Fibroblast of skin of right quadriceps (primary cell): ENCODE data around the gene TRPM4.
"Not testable (repeated sequence)": the region's sequence is repeated elsewhere in the genome, so short reads cannot be mapped to it uniquely, and the experiment has no call there.

ENCODE experiments used
- DNase-seq: peaks from one replicate; pipeline ENCODE4 v3.0.0-alpha.2; 2013

TRPM4 gene

DNA sequence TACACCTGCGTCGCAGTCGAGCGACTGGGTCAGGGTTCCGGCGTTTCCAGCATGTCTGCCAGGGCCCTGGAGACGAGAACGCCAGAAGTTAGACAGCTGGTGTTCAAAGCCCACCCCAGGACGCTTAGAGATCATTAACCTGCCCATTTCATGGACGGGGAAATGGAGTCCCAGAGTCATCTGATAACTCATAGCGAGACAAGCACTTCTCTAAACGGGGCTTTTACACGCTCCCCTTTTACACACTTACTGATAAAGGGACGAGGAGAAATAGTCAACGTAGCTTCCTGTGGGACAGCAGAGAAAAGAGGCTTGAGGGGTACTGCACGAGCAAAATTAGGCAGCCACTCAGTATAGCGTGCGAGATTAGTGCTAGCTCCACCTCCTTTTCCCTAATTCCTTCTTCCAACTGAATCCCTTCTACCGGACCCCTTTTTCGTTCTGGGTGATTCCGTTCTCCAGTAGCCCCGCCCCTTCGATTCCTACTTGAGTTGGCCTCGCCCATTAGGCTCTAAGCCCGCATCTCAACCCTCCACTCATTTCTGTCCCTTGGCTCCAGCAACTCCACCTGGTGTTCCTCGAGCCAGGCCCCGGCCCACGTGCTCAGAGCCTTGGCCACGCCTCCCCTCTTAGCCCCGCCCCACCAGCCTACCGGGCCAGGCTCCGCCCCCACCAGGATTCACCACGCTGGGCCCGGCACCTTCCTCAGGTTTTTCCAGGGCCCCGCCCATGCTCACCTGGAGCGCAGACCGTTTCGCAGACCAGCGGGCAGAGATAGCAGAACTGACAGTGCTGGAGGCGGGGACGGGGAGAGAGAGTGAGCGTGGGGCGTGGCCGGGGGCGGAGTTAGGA lies 6.1 kb upstream of the TRPM4 start:
- DNase-seq, result peak; percentile 34

GRCh38 chr19:49152119-49152550 lies 5.5 kb upstream of the TRPM4 start:
- DNase-seq, result no peak

GRCh38 chr19:49153167-49153809 lies 4.3 kb upstream of the TRPM4 start:
- no peak for DNase-seq

- no peak for DNase-seq
Observed at GRCh38 chr19:49154279-49154678, 3.3 kb upstream of the TRPM4 start.

DNA sequence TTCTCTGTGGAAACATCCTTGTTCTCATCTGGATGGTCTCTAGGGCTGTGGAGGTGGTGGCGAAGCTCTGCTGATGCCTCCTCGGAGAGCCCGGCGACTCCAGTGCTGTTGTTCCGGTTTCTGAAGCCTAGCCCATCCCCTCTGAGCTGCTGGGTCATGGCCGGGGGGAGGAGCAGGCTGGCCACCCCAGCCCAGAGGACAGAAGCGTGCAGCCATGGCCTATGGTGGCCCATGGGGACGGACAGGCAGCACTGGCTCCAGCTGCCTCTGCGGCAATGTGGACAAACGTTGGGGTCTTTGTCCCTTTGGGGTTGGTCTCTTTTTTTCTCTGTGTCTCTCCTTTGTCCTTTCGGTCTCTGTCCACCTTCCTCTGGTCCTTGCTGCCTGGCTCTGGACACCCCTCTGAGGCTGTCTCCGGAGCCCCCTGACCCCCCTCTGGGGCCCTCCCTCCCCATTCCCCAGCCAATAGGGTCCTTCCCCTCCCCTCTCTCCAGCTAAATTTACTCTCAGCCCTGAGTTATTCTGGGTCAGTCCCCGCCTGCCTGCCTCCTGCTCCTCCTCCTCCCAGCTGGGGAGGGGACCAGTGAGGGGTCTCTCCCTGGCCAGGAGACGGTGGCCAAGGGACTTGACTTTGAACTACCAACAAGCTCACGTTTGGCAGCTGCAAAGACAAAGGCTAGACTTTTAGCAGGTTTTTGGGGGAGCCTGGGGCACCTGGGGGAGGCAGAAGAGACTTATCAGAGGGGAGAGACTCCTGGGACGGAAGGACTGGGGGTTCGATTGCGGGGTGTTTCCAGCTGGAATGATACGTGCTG lies 2.4 kb upstream of the TRPM4 start, which contains the start of gene HRC:
Gene HRC, minus strand, starts transcription at position 392 of the 815 bp plus-strand sequence. Its CDS starts 159 bp downstream, at position 233.
- no peak for DNase-seq

GRCh38 chr19:49155820-49156346 lies 1.7 kb upstream of the TRPM4 start:
- no peak for DNase-seq

- DNase-seq, result no peak
Observed at GRCh38 chr19:49160450-49161189, 3.0 kb downstream of the TRPM4 start.

GRCh38 chr19:49161987-49162386 lies 4.4 kb downstream of the TRPM4 start:
- no peak for DNase-seq

DNA sequence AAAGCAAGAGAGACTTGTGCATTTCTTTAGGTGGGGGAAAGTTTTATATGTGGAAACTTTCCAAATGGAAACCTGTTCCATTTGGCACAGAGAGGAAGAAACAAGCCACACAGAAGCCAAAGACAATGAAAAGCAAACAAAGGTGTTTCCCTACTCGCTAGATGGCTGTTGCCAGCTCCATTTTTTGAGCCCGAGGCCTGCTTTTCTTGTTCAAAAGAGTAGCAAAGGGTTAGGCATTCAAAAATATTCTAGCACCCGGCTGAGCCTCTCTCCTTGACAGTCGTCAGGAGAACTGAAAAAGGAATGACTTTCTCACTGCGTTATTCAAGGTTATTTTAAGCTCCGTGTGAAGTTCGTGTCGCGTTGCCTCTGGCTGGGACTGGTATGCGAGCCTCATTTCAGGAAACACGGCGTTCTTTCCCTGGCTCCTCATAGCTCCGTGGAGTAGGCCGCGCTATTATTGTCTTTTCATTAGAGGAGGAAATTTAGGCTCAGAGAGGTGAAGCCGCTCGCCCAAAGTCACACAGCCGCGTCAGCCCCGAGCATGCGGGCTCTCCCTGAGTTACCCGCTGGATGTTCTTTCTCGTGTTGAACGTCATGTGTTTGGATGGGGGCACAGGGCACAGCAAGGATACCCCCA lies 7.6 kb downstream of the TRPM4 start:
- no peak for DNase-seq

DNA sequence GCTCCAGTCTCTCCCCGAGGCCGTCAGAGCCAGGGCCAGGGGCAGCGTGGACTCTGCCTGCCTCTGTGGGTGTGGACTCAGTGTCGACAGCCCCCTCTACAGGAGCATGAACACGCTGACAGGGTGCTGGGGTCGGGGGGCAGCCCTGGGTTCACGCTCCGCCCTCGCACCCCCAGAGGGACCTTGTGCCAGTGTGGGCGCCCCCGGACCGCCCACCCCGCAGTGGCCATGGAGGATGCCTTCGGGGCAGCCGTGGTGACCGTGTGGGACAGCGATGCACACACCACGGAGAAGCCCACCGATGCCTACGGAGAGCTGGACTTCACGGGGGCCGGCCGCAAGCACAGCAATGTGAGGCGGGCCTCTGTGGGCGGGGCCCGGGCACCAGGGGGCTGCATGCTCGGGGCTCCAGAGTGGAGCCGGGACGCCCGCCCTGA lies 8.3 kb downstream of the TRPM4 start:
- no peak for DNase-seq

DNA sequence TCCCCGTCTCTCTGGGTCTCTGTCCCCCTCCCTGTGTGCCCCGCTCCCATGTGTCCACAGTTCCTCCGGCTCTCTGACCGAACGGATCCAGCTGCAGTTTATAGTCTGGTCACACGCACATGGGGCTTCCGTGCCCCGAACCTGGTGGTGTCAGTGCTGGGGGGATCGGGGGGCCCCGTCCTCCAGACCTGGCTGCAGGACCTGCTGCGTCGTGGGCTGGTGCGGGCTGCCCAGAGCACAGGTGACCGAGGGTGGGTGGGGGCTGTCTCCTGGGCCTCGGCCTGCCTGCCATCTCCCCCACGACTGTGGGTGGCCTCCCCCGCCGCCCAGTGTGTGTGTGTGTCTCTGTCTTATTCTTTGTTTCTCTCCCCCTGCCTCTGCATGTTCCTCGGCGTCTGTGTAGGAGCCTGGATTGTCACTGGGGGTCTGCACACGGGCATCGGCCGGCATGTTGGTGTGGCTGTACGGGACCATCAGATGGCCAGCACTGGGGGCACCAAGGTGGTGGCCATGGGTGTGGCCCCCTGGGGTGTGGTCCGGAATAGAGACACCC lies 10.3 kb downstream of the TRPM4 start:
- DNase-seq, result no peak

- DNase-seq, result no peak
Observed at GRCh38 chr19:49168421-49168820, 10.8 kb downstream of the TRPM4 start.

GRCh38 chr19:49173198-49173597 lies 15.6 kb downstream of the TRPM4 start:
- no peak for DNase-seq

DNA sequence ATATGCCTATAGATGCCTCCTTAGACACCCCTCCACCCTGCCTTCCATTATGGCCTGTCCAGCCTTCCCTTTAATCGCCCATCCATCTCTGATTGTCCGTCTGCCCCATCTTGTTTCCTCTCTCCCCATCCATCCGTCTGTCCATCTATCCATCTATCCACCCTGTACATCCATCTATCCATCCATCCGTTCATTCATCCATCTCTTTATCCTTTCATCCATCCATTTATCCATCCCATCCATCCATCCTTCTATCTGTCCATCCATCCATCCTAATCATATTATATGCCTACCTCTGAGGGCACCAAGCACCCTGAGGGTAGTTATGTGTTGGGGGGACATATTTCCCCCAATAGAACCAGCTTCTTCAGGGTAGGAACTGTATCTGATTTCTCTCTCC lies 23.1 kb downstream of the TRPM4 start:
- no peak for DNase-seq

DNA sequence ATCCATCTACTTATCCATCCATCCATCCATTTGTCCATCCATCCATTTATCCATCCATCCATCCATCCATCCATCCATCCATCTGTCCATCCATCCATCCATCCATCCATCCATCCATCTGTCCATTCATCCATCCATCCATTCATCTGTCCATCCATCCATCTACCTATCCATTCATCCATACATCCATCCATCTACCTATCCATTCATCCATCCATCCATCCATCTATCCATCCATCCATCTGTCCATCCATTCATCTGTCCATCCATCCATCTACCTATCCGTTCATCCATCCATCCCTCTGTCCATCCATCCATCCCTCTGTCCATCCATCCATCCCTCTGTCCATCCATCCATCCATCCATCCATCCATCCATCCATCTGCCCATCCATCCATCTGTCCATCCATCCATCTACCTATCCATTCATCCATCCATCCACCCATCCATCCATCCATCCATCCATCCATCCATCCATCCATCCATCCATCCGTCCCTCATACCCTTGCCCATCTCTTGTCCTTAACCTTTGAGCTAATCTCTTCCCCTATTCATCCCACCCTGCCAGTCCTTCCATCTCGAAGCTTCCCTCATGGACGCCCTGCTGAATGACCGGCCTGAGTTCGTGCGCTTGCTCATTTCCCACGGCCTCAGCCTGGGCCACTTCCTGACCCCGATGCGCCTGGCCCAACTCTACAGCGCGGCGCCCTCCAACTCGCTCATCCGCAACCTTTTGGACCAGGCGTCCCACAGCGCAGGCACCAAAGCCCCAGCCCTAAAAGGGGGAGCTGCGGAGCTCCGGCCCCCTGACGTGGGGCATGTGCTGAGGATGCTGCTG lies 24.6 kb downstream of the TRPM4 start:
- not testable (repeated sequence) for DNase-seq

DNA sequence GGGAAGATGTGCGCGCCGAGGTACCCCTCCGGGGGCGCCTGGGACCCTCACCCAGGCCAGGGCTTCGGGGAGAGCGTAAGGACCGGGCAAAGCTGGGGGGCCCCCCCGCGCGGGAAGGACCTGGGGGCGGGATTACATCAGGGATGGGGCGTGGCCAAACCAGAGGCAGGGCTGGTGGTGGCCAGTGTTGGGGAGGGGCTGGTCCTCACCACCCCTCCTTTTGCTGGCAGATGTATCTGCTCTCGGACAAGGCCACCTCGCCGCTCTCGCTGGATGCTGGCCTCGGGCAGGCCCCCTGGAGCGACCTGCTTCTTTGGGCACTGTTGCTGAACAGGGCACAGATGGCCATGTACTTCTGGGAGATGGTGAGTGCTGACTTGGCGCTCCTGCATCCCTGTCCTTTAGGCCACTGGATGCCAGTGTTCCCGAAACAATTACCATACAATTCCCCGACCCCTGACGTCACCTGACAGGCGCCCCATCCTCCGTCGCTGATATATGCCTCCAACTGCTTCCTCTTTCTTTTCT lies 25.3 kb downstream of the TRPM4 start:
- no peak for DNase-seq

- DNase-seq, result no peak
Observed at GRCh38 chr19:49186108-49186507, 28.5 kb downstream of the TRPM4 start.

GRCh38 chr19:49188626-49189200 lies 31.1 kb downstream of the TRPM4 start:
- DNase-seq, result no peak

DNA sequence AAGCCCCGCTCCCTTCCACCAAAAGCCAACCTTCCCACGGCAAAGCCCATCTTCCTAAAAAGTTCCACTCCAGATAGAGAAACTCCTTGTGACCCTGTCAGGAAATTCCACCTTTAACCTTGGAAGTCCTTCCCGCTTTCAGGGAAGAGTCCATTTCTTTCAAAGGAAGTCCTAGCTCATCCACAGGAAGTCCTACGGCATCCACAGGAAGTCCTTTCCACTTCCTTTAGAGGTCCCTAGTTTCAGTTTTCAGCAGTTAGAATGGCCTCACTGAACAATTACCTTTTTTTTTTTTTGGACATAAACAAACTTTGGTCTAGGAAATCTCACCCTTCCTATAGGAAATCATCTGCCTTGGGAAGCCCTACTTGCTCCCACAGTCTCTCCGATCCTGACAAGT lies 31.7 kb downstream of the TRPM4 start:
- no peak for DNase-seq

DNA sequence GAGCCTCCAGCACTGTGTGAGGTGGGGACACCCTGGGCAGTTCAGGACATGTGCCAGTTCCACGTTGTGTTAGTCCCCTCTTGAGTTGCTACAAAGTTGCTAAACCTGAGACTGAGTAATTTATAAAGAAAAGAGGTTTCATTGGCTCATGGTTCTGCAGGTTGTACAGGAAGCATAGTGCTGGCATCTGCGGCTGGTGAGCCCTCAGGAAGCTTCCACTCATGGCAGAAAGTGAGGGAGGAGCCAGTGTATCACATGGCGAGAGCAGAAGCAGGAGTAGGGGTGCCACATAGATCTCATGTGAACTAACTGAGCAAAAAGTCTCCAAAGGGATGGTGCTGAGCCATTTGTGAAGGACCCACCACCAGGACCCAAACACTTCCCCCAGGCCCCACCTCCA lies 33.2 kb downstream of the TRPM4 start:
- DNase-seq, result no peak
